HEK293T (cell line): Measurements from ENCODE around the gene PKD1L1.

Source experiments
- CTCF ChIA-PET: fragments of 350-600 bp; formaldehyde crosslinking; extraction: SDS; loops from one replicate; lab custom pipeline; 2021; ENCODE audit warnings: antibody characterized with exemption, inconsistent platforms; lab: Yijun Ruan, JAX
- POLR2A ChIA-PET: fragments of 350-600 bp; formaldehyde crosslinking; extraction: SDS; loops from one replicate; lab custom pipeline; 2020; ENCODE audit warnings: antibody characterized with exemption, inconsistent platforms; lab: Yijun Ruan, JAX
- DNase-seq: peaks from one replicate; pipeline ENCODE4 v3.0.0; 2012; ENCODE audit warnings: mixed read lengths; ENCODE audit errors: extremely low spot score
- ARNT ChIP-seq: fragments of 450-650 bp; IDR thresholded peaks from 2 replicates; pipeline ENCODE4 v1.6.1; 2017; ENCODE audit warnings: mild to moderate bottlenecking
- BHLHE40 ChIP-seq: fragments of 450-650 bp; IDR thresholded peaks from 2 replicates; pipeline ENCODE4 v1.6.1; 2016; ENCODE audit warnings: mild to moderate bottlenecking, moderate library complexity, borderline replicate concordance
- CTBP1 ChIP-seq: fragments of 450-650 bp; IDR thresholded peaks from 2 replicates; pipeline ENCODE4 v1.6.1; 2016; ENCODE audit warnings: borderline replicate concordance
- ELF4 ChIP-seq: fragments of 450-650 bp; IDR thresholded peaks from 2 replicates; pipeline ENCODE4 v1.6.1; 2017; ENCODE audit warnings: antibody characterized with exemption
- FOXA1 ChIP-seq: fragments of 450-650 bp; IDR thresholded peaks from 2 replicates; pipeline ENCODE4 v1.6.1; 2016; ENCODE audit warnings: mild to moderate bottlenecking
- FOXK2 ChIP-seq: fragments of 450-650 bp; IDR thresholded peaks from 2 replicates; pipeline ENCODE4 v1.6.1; 2016; ENCODE audit warnings: mild to moderate bottlenecking
- FOXM1 ChIP-seq: fragments of 450-650 bp; IDR thresholded peaks from 2 replicates; pipeline ENCODE4 v1.6.1; 2017; ENCODE audit warnings: mild to moderate bottlenecking, borderline replicate concordance
- HDGF ChIP-seq: fragments of 450-650 bp; IDR thresholded peaks from 2 replicates; pipeline ENCODE4 v1.6.1; 2017; ENCODE audit warnings: antibody characterized with exemption, borderline replicate concordance
- L3MBTL2 ChIP-seq: fragments of 450-650 bp; conservative IDR thresholded peaks from 2 replicates; pipeline ENCODE4 v1.6.1; 2016; ENCODE audit warnings: mild to moderate bottlenecking
- LEF1 ChIP-seq: fragments of 450-650 bp; IDR thresholded peaks from 2 replicates; pipeline ENCODE4 v1.6.1; 2017; ENCODE audit warnings: mild to moderate bottlenecking, borderline replicate concordance
- NFRKB ChIP-seq: fragments of 450-650 bp; IDR thresholded peaks from 2 replicates; pipeline ENCODE4 v1.6.1; 2016; ENCODE audit warnings: mild to moderate bottlenecking, moderate library complexity
- PKNOX1 ChIP-seq: fragments of 450-650 bp; IDR thresholded peaks from 2 replicates; pipeline ENCODE4 v1.6.1; 2016
- SP1 ChIP-seq: fragments of 450-650 bp; IDR thresholded peaks from 2 replicates; pipeline ENCODE4 v1.6.1; 2017
- SUZ12 ChIP-seq: fragments of 450-650 bp; IDR thresholded peaks from 2 replicates; pipeline ENCODE4 v1.6.1; 2016; ENCODE audit warnings: mild to moderate bottlenecking
- TARDBP ChIP-seq: fragments of 450-650 bp; IDR thresholded peaks from 2 replicates; pipeline ENCODE4 v1.6.1; 2016
- ZNF384 ChIP-seq: fragments of 450-650 bp; IDR thresholded peaks from 2 replicates; pipeline ENCODE4 v1.6.1; 2016

The PKD1L1 gene

DNA sequence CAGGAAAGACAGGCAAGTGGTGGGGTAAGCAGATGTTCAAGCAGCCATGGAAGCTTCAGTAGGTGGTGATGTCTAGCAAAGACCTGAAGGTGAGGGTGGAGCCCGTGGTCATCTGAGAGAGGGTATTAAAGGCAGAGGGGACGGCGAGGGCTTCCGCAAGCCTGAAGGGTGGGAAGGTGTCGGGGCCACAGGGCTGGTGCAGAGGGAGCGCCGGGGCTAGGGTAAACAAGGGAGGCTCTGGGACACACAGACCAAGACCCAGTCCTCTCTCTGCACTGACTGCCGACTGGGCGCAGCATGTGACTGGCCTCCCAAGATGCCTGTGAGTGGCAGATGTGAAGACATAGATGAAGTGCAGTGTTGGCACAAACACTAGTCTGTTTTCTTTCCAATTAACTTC lies 132.4 kb downstream of the PKD1L1 start:
- TF ChIP-seq ELF4 (no peak), FOXA1 (no peak), HDGF (no peak), CTBP1 (no peak), SP1 (no peak), PKNOX1 (no peak), L3MBTL2 (no peak), BHLHE40 (no peak), NFRKB (no peak), FOXM1 (no peak)
- no peak for DNase-seq
- ChIA-PET POLR2A (no interaction called here), CTCF (interaction anchor here (1.0 kb wide), 1 partner anchor 550 kb away, joined by 6 read pairs; no protein-coding TSS in a partner anchor)

GRCh38 chr7:47814905-47815613 lies 133.2 kb downstream of the PKD1L1 start:
- CTCF ChIA-PET: interaction anchor here (0.7 kb wide), 1 partner anchor 159 kb away, joined by 3 read pairs; no protein-coding TSS in a partner anchor
- no peak for DNase-seq
- TF ChIP-seq TARDBP (no peak), ARNT (no peak), NFRKB (no peak), BHLHE40 (no peak), FOXK2 (no peak), HDGF (no peak), FOXM1 (no peak), FOXA1 (no peak), ELF4 (no peak)
- POLR2A ChIA-PET: no interaction called here

DNA sequence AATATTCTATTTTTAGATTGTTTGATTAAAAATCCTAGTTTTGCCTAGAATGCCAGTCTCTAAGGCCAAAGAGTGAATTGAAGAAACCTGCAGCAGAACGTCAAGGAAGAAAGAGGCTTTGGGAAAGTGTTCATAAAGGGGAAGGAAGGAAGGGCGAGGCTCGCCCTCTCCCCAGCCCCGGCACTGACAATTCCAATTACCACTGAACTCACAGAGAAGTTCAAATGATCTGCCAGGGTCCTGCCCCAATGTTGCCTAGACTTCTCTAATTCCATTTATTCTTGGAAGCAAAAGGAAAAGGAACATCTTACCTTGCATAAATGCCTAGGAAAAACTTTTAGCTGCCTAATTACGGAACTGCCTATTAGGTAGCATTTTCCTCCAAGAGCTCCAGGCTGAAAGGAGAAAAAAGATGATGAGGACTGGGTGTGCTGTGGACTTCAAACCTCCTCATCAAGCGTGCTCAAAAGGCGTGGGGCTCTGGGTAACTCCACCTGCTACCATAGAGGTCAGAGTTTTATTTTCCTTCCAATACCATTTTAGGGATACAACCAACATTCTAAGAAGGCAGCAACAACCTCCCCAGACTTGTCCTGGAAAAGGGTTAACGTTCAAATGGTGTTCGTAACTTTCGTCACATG lies 134.5 kb downstream of the PKD1L1 start:
- DNase-seq: no peak
- ChIA-PET CTCF (no interaction called here), POLR2A (no interaction called here)
- no peak for TF ChIP-seq TARDBP
- no peak for TF ChIP-seq BHLHE40
- TF ChIP-seq PKNOX1: no peak
- no peak for TF ChIP-seq SUZ12
- no peak for TF ChIP-seq L3MBTL2
- TF ChIP-seq LEF1: no peak
- no peak for TF ChIP-seq SP1
- no peak for TF ChIP-seq ARNT
- no peak for TF ChIP-seq FOXA1
- no peak for TF ChIP-seq ELF4

GRCh38 chr7:47812429-47813136 lies 135.7 kb downstream of the PKD1L1 start:
- no peak for DNase-seq
- CTCF ChIA-PET: no interaction called here
- POLR2A ChIA-PET: no interaction called here
- TF ChIP-seq HDGF (no peak), FOXM1 (no peak), ELF4 (no peak), ZNF384 (no peak)

DNA sequence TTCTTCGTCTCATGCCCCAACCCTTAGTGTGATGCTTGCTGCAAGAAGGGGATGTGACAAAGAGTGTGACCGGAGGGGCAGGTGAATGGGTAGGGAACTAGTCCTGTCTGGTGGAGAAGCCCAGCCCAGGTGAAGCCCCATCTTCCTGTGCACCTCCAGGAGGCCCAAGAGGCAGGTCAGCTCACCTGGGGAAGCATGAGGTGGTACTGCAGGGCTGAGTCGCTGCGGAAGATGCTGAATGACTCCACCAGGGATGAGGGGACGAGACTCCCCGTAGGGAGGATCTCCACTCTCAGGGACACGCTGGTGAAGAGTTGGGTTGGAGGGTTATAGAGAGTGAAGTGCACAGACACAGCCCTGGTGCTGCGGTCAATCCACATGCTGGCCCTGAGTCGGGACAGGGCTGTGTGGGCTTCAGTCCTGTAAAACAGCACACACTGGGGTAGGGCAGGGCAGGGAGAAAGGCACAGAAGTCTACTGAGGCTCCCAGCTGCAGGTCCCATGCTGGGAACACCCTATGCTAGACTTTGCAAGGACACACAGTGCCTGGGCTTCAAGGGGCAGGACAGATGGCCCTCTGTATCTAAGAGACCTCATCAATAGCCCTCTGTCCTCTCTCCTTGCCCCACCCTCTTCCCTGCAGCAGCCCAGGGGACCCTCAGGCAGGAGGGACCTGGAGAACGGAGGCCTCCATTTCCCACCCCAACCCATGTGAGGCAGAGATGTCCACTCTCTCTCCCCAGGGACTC lies 136.5 kb downstream of the PKD1L1 start:
- TF ChIP-seq FOXA1 (no peak), HDGF (no peak), PKNOX1 (no peak), ZNF384 (no peak), SP1 (no peak), L3MBTL2 (no peak), CTBP1 (no peak), BHLHE40 (no peak), ELF4 (no peak), TARDBP (no peak), NFRKB (no peak), SUZ12 (no peak), FOXK2 (no peak)

More for the DNA sequence above, 136.5 kb downstream of the PKD1L1 start:
- DNase-seq: no peak
- POLR2A ChIA-PET: no interaction called here
- CTCF ChIA-PET: no interaction called here
